Measurements from ENCODE around the gene C4orf50.

The C4orf50 gene

GRCh38 chr4:6011686-6012085, 6.5 kb downstream of the C4orf50 start:
- no peak for TF ChIP-seq CTCF (conservative IDR thresholded peaks at IDR 0.05; ENCODE audit: low read length)
- TF ChIP-seq EZH2phosphoT487 (IDR thresholded peaks at IDR 0.05; ENCODE audit: borderline replicate concordance) = no peak
- Histone ChIP-seq H3K9ac (ENCODE audit: low read depth, low read length, poor library complexity, severe bottlenecking) (no peak overlapping the region), H3K9me2 (replicated peaks; ENCODE audit: low read depth, low read length) (no peaks in the 10 kb centered on the region)

DNA sequence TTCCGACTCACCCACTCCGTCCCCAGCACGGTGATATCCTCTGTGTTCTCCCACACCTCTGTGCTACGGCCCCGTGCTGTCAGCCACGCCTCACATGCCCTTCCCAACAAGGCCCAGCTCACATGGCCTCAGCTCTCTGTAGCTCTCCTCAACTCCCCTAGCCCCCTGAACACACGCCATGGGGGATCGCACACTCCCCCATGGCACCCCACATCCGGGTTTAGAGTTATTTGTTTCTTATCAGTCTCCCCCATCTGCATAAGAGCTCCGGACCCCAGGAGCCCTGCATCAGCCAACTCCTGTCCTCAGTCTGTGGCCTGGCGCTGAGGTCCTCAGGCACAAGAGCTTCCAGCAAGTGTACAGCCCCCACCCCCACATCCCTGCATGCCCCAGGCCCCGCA, 7.0 kb downstream of the C4orf50 start:
- H3K9me2 ChIP-seq (replicated peaks; ENCODE audit: low read depth, low read length) = no peaks in the 10 kb centered on the region
- no peak overlapping the region for H3K4me3 ChIP-seq (ENCODE audit: low read length, poor library complexity, severe bottlenecking)
- H4K20me1 ChIP-seq (ENCODE audit: insufficient read depth, low read length, poor library complexity, severe bottlenecking) = no peaks in the 10 kb centered on the region
- no peak overlapping the region for H2AFZ ChIP-seq (ENCODE audit: low read length)
- H3K79me2 ChIP-seq (ENCODE audit: insufficient read depth, low read length) = no peaks in the 10 kb centered on the region
- no peak overlapping the region for H3K9ac ChIP-seq (ENCODE audit: low read depth, low read length, poor library complexity, severe bottlenecking)
- no peaks in the 10 kb centered on the region for H3K9me3 ChIP-seq (ENCODE audit: insufficient read depth, low read depth, low read length)
- TF ChIP-seq CTCF (conservative IDR thresholded peaks at IDR 0.05; ENCODE audit: low read length) = no peak
- TF ChIP-seq EZH2phosphoT487 (IDR thresholded peaks at IDR 0.05; ENCODE audit: borderline replicate concordance) = no peak
- H3K4me1 ChIP-seq (ENCODE audit: insufficient read depth, low read length, poor library complexity, severe bottlenecking) = no peaks in the 10 kb centered on the region
- H3F3A ChIP-seq (ENCODE audit: low read depth) = no peaks in the 10 kb centered on the region
- H3K36me3 ChIP-seq (ENCODE audit: insufficient read depth, low read length) = no peaks in the 10 kb centered on the region
- H3K27me3 ChIP-seq (ENCODE audit: insufficient read depth, low read length, poor library complexity, severe bottlenecking) = no peaks in the 10 kb centered on the region
- no peak overlapping the region for H3K4me2 ChIP-seq (ENCODE audit: low read depth, low read length, poor library complexity, severe bottlenecking)

More at GRCh38 chr4:6011686-6012085, 6.5 kb downstream of the C4orf50 start:
- Histone ChIP-seq H3K9me3 (ENCODE audit: insufficient read depth, low read depth, low read length) (no peaks in the 10 kb centered on the region), H3K36me3 (ENCODE audit: insufficient read depth, low read length) (no peaks in the 10 kb centered on the region), H2AFZ (ENCODE audit: low read length) (no peak overlapping the region), H4K20me1 (ENCODE audit: insufficient read depth, low read length, poor library complexity, severe bottlenecking) (no peaks in the 10 kb centered on the region), H3K79me2 (ENCODE audit: insufficient read depth, low read length) (no peaks in the 10 kb centered on the region), H3K4me1 (ENCODE audit: insufficient read depth, low read length, poor library complexity, severe bottlenecking) (no peaks in the 10 kb centered on the region), H3K27me3 (ENCODE audit: insufficient read depth, low read length, poor library complexity, severe bottlenecking) (no peaks in the 10 kb centered on the region), H3F3A (ENCODE audit: low read depth) (no peaks in the 10 kb centered on the region), H3K4me2 (ENCODE audit: low read depth, low read length, poor library complexity, severe bottlenecking) (no peak overlapping the region), H3K4me3 (ENCODE audit: low read length, poor library complexity, severe bottlenecking) (no peak overlapping the region)

GRCh38 chr4:6010789-6011188, 7.4 kb downstream of the C4orf50 start:
- Histone ChIP-seq H4K20me1 (ENCODE audit: insufficient read depth, low read length, poor library complexity, severe bottlenecking) (no peaks in the 10 kb centered on the region), H3K27me3 (ENCODE audit: insufficient read depth, low read length, poor library complexity, severe bottlenecking) (no peaks in the 10 kb centered on the region), H3K9me2 (replicated peaks; ENCODE audit: low read depth, low read length) (no peaks in the 10 kb centered on the region), H3F3A (ENCODE audit: low read depth) (no peaks in the 10 kb centered on the region), H3K36me3 (ENCODE audit: insufficient read depth, low read length) (no peaks in the 10 kb centered on the region), H3K4me3 (ENCODE audit: low read length, poor library complexity, severe bottlenecking) (no peak overlapping the region), H3K4me2 (ENCODE audit: low read depth, low read length, poor library complexity, severe bottlenecking) (no peak overlapping the region), H3K9ac (ENCODE audit: low read depth, low read length, poor library complexity, severe bottlenecking) (no peak overlapping the region), H3K4me1 (ENCODE audit: insufficient read depth, low read length, poor library complexity, severe bottlenecking) (no peaks in the 10 kb centered on the region), H3K9me3 (ENCODE audit: insufficient read depth, low read depth, low read length) (no peaks in the 10 kb centered on the region), H2AFZ (ENCODE audit: low read length) (no peak overlapping the region), H3K79me2 (ENCODE audit: insufficient read depth, low read length) (no peaks in the 10 kb centered on the region)
- TF ChIP-seq EZH2phosphoT487 (IDR thresholded peaks at IDR 0.05; ENCODE audit: borderline replicate concordance) (no peak), CTCF (conservative IDR thresholded peaks at IDR 0.05; ENCODE audit: low read length) (no peak)

Measured in Loucy (cell line).